Middle frontal gyrus (tissue), 1 donor: ENCODE data around the gene CEP89.
"Not testable (repeated sequence)": the region's sequence is repeated elsewhere in the genome, so short reads cannot be mapped to it uniquely, and the experiment has no call there.

Experiments
- DNase-seq: peaks from one replicate; pipeline ENCODE4 v3.0.0-alpha.2; 2015; ENCODE audit warnings: low spot score; ENCODE audit errors: extremely low spot score

CEP89 gene

GRCh38 chr19:32843716-32844245 lies 128.0 kb downstream of the CEP89 start:
- no peak for DNase-seq

- DNase-seq, result no peak
Measured at GRCh38 chr19:32842061-32842460, 129.7 kb downstream of the CEP89 start.

GRCh38 chr19:32837531-32837930 lies 134.2 kb downstream of the CEP89 start:
- no peak for DNase-seq

GRCh38 chr19:32833388-32833787 lies 138.4 kb downstream of the CEP89 start:
- not testable (repeated sequence) for DNase-seq

- DNase-seq, result not testable (repeated sequence)
Measured at GRCh38 chr19:32832825-32833224, 138.9 kb downstream of the CEP89 start.

GRCh38 chr19:32832094-32832493 lies 139.7 kb downstream of the CEP89 start:
- DNase-seq, result not testable (repeated sequence)

- no peak for DNase-seq
Measured at GRCh38 chr19:32831611-32832010, 140.1 kb downstream of the CEP89 start.

- DNase-seq, result no peak
Measured at GRCh38 chr19:32830231-32831014, 141.3 kb downstream of the CEP89 start.

GRCh38 chr19:32829345-32829896 lies 142.3 kb downstream of the CEP89 start:
- DNase-seq, result no peak

- no peak for DNase-seq
Measured at GRCh38 chr19:32828643-32829344, 143.0 kb downstream of the CEP89 start.

- DNase-seq, result no peak
Measured at GRCh38 chr19:32828139-32828538, 143.6 kb downstream of the CEP89 start.
